ENCODE results near the gene WDSUB1.

WDSUB1 gene

GRCh38 chr2:159279700-159280099, 6.8 kb downstream of the WDSUB1 start:
- Histone ChIP-seq H3K27me3 (ENCODE audit: insufficient read depth, low read length, poor library complexity) (no peaks in the 10 kb centered on the region), H3K4me3 (ENCODE audit: low read depth in 1 of 2, low read length in 2 of 2) (no peak overlapping the region), H4K20me1 (ENCODE audit: insufficient read depth, low read length) (peaks cover 6% of the 10 kb centered on the region; the same call in 1 of the 2 replicates), H3K9me3 (ENCODE audit: insufficient read depth, low read length, severe bottlenecking) (no peaks in the 10 kb centered on the region), H3K9ac (ENCODE audit: low read depth, low read length) (no peak overlapping the region), H3K4me1 (ENCODE audit: insufficient read depth, low read length) (peaks cover 22% of the 10 kb centered on the region), H3K27ac (ENCODE audit: low read length) (no peak overlapping the region), H3K36me3 (ENCODE audit: insufficient read depth, low read length) (peaks cover 39% of the 10 kb centered on the region), H2AFZ (ENCODE audit: low read depth, low read length) (no peak overlapping the region), H3K4me2 (ENCODE audit: insufficient read depth, low read length) (peak overlapping the region; percentile 3; the same call in 1 of the 2 replicates), H3K79me2 (ENCODE audit: insufficient read depth, low read length) (peaks cover 75% of the 10 kb centered on the region)
- ATAC-seq (ENCODE audit: insufficient read depth, low read depth) (no peak), DNase-seq (no peak)
- TF ChIP-seq CTCF (IDR thresholded peaks at IDR 0.05; ENCODE audit: borderline replicate concordance, extremely low read depth, low read length, poor library complexity, severe bottlenecking): no peak

- Histone ChIP-seq H3K4me1 (ENCODE audit: insufficient read depth, low read length) (no peaks in the 10 kb centered on the region), H3K27me3 (ENCODE audit: insufficient read depth, low read length, poor library complexity) (no peaks in the 10 kb centered on the region), H3K36me3 (ENCODE audit: insufficient read depth, low read length) (peaks cover 48% of the 10 kb centered on the region), H3K79me2 (ENCODE audit: insufficient read depth, low read length) (peaks cover 61% of the 10 kb centered on the region), H3K9me3 (ENCODE audit: insufficient read depth, low read length, severe bottlenecking) (no peaks in the 10 kb centered on the region), H3K4me3 (ENCODE audit: low read depth in 1 of 2, low read length in 2 of 2) (no peak overlapping the region), H3K9ac (ENCODE audit: low read depth, low read length) (no peak overlapping the region), H2AFZ (ENCODE audit: low read depth, low read length) (no peak overlapping the region), H3K4me2 (ENCODE audit: insufficient read depth, low read length) (no peak overlapping the region), H3K27ac (ENCODE audit: low read length) (no peak overlapping the region), H4K20me1 (ENCODE audit: insufficient read depth, low read length) (no peaks in the 10 kb centered on the region)
- no peak for ATAC-seq (ENCODE audit: insufficient read depth, low read depth)
- TF ChIP-seq CTCF (IDR thresholded peaks at IDR 0.05; ENCODE audit: borderline replicate concordance, extremely low read depth, low read length, poor library complexity, severe bottlenecking): no peak
- no peak for TF ChIP-seq EZH2 (IDR thresholded peaks at IDR 0.05; ENCODE audit: borderline replicate concordance, low read depth, low read length, severe bottlenecking)
- DNase-seq: no peak
Observed at GRCh38 chr2:159275111-159275510, 11.4 kb downstream of the WDSUB1 start.

GRCh38 chr2:159272156-159272555, 14.3 kb downstream of the WDSUB1 start:
- no peaks in the 10 kb centered on the region for H3K27me3 ChIP-seq (ENCODE audit: insufficient read depth, low read length, poor library complexity)

More at GRCh38 chr2:159272156-159272555, 14.3 kb downstream of the WDSUB1 start:
- H3K9ac ChIP-seq (ENCODE audit: low read depth, low read length): no peak overlapping the region
- no peak overlapping the region for H3K4me2 ChIP-seq (ENCODE audit: insufficient read depth, low read length)
- ATAC-seq (ENCODE audit: insufficient read depth, low read depth): no peak
- peaks cover 37% of the 10 kb centered on the region for H3K36me3 ChIP-seq (ENCODE audit: insufficient read depth, low read length)
- no peak for DNase-seq
- H3K4me1 ChIP-seq (ENCODE audit: insufficient read depth, low read length): no peaks in the 10 kb centered on the region
- no peak for TF ChIP-seq CTCF (IDR thresholded peaks at IDR 0.05; ENCODE audit: borderline replicate concordance, extremely low read depth, low read length, poor library complexity, severe bottlenecking)
- TF ChIP-seq EZH2 (IDR thresholded peaks at IDR 0.05; ENCODE audit: borderline replicate concordance, low read depth, low read length, severe bottlenecking): no peak
- no peak overlapping the region for H3K4me3 ChIP-seq (ENCODE audit: low read depth in 1 of 2, low read length in 2 of 2)
- no peak overlapping the region for H2AFZ ChIP-seq (ENCODE audit: low read depth, low read length)
- H3K9me3 ChIP-seq (ENCODE audit: insufficient read depth, low read length, severe bottlenecking): no peaks in the 10 kb centered on the region
- no peak overlapping the region for H3K27ac ChIP-seq (ENCODE audit: low read length)
- H4K20me1 ChIP-seq (ENCODE audit: insufficient read depth, low read length): no peaks in the 10 kb centered on the region
- H3K79me2 ChIP-seq (ENCODE audit: insufficient read depth, low read length): peaks cover 65% of the 10 kb centered on the region
